H1 (cell line): Measurements from ENCODE around the gene CCDC9B. TPM values are rescaled to one million over a fixed set of nuclear protein-coding genes. Genes with fewer than 3 reads are reported as not detected.

Experiments used
- CTCF ChIA-PET: fragments of 300-600 bp; sonication (Branson Sonifier 250); formaldehyde crosslinking; loops from one replicate; lab custom pipeline; 2021; ENCODE audit not compliant: partially characterized antibody; lab: Charles Lee
- POLR2A ChIA-PET: fragments of 300-600 bp; sonication (Branson Sonifier 250); formaldehyde crosslinking; loops from one replicate; lab custom pipeline; 2021; ENCODE audit warnings: inconsistent platforms; ENCODE audit not compliant: partially characterized antibody; lab: Charles Lee
- DNase-seq, 2 experiments: peaks; one replicate each; pipeline versions ENCODE4 v3.0.0 to v3.0.0-alpha.2; 2010 to 2022; ENCODE audit warnings: low spot score in 2 of 2, low read depth in 1 of 2, mixed read lengths in 1 of 2
- FAIRE-seq: peaks from 2 replicates; lab custom pipeline; 2011; peaks lifted over from hg19 to GRCh38; lab: Jason Lieb, UNC
- H2AFZ ChIP-seq: 2 replicates; pipeline ENCODE4 v1.8.1; 2012; ENCODE audit warnings: low read length, inconsistent platforms
- H2AK5ac ChIP-seq: 2 replicates; pipeline ENCODE4 v1.6.1; 2013; ENCODE audit warnings: low read depth, low read length
- H2BK120ac ChIP-seq: replicated peaks from 2 replicates; pipeline ENCODE3; 2013; ENCODE audit warnings: low read depth, low read length, inconsistent platforms
- H2BK12ac ChIP-seq: 2 replicates; pipeline ENCODE4 v1.6.1; 2013; ENCODE audit warnings: low read depth, low read length
- H2BK15ac ChIP-seq: 2 replicates; pipeline ENCODE4 v1.6.1; 2013; ENCODE audit warnings: low read length
- H2BK20ac ChIP-seq: 2 replicates; pipeline ENCODE4 v1.6.1; 2013; ENCODE audit warnings: low read length
- H2BK5ac ChIP-seq: 2 replicates; pipeline ENCODE4 v1.6.1; 2013; ENCODE audit warnings: low read depth, low read length
- H3K14ac ChIP-seq: 2 replicates; pipeline ENCODE4 v1.6.1; 2013; ENCODE audit warnings: inconsistent platforms; ENCODE audit not compliant: insufficient read length
- H3K18ac ChIP-seq: 2 replicates; pipeline ENCODE4 v1.6.1; 2013; ENCODE audit warnings: low read length; ENCODE audit errors: extremely low read depth
- H3K23ac ChIP-seq: 2 replicates; pipeline ENCODE4 v1.6.1; 2013; ENCODE audit warnings: inconsistent platforms; ENCODE audit not compliant: insufficient read length
- H3K23me2 ChIP-seq: 2 replicates; pipeline ENCODE4 v1.6.1; 2013; ENCODE audit warnings: low read depth, low read length
- H3K27ac ChIP-seq: 2 replicates; pipeline ENCODE4 v1.6.1; 2011; ENCODE audit warnings: low read depth, low read length, inconsistent platforms
- H3K27me3 ChIP-seq, 4 experiments: replicated peaks in 1 of 4; 1 replicate in 1 of 4; 2 replicates in 3 of 4; pipeline versions ENCODE4 v1.6.1 to v1.8.1; 2011 to 2013; ENCODE audit warnings: low read length in 3 of 4, mild to moderate bottlenecking in 3 of 4, inconsistent platforms in 2 of 4, mixed read lengths in 2 of 4, moderate library complexity in 1 of 4; ENCODE audit not compliant: control insufficient read depth in 3 of 4, insufficient read depth in 3 of 4; ENCODE audit errors: extremely low read depth in 1 of 4
- H3K36me3 ChIP-seq, 4 experiments: 2 replicates each; pipeline versions ENCODE4 v1.6.1 to v1.8.1; 2011 to 2013; ENCODE audit warnings: mild to moderate bottlenecking in 4 of 4, low read length in 3 of 4, moderate library complexity in 2 of 4, control low read depth in 1 of 4, inconsistent platforms in 1 of 4; ENCODE audit not compliant: insufficient read depth in 4 of 4, control insufficient read depth in 2 of 4
- H3K4ac ChIP-seq: replicated peaks from 2 replicates; pipeline ENCODE3; 2013; ENCODE audit warnings: low read length, low read depth, mixed read lengths, inconsistent platforms; ENCODE audit not compliant: insufficient read length
- H3K4me1 ChIP-seq, 4 experiments: replicated peaks in 1 of 4; 1 replicate in 1 of 4; 2 replicates in 3 of 4; pipeline versions ENCODE4 v1.6.1 to v1.8.1; 2011 to 2013; ENCODE audit warnings: low read length in 3 of 4, inconsistent platforms in 2 of 4, mixed read lengths in 1 of 4; ENCODE audit not compliant: insufficient read depth in 4 of 4, control insufficient read depth in 3 of 4
- H3K4me2 ChIP-seq, 2 experiments: 2 replicates each; pipeline versions ENCODE4 v1.6.1 to v1.8.1; 2011 to 2013; ENCODE audit warnings: low read depth in 2 of 2, low read length in 2 of 2, control low read depth in 1 of 2, inconsistent platforms in 1 of 2, mild to moderate bottlenecking in 1 of 2; ENCODE audit not compliant: insufficient read depth in 1 of 2
- H3K4me3 ChIP-seq, 4 experiments: fragments of 200-600, 300-600 bp in 1 of 4; sonication (generic), shearing (Covaris generic), sonication (Bioruptor Twin) in 1 of 4; 2 replicates each; pipeline versions ENCODE4 v1.5.1 to v1.8.1; 2011 to 2016; ENCODE audit warnings: low read length in 4 of 4, low read depth in 3 of 4, control low read depth in 2 of 4, inconsistent platforms in 2 of 4, mild to moderate bottlenecking in 2 of 4, mixed read lengths in 1 of 4, moderate library complexity in 1 of 4; ENCODE audit not compliant: insufficient read depth in 2 of 4; ENCODE audit errors: extremely low read depth in 1 of 4
- H3K56ac ChIP-seq: replicated peaks from 2 replicates; pipeline ENCODE3; 2013; ENCODE audit warnings: low read depth, mild to moderate bottlenecking, mixed read lengths, low read length, inconsistent platforms; ENCODE audit not compliant: insufficient read length
- H3K79me1 ChIP-seq: 2 replicates; pipeline ENCODE4 v1.6.1; 2013; ENCODE audit warnings: low read depth, low read length, control low read depth
- H3K79me2 ChIP-seq, 2 experiments: 2 replicates each; pipeline versions ENCODE4 v1.6.1 to v1.8.1; 2012 to 2013; ENCODE audit warnings: low read length in 2 of 2, mild to moderate bottlenecking in 2 of 2, inconsistent platforms in 1 of 2; ENCODE audit not compliant: insufficient read depth in 2 of 2, control insufficient read depth in 1 of 2
- H3K9ac ChIP-seq, 4 experiments: replicated peaks in 1 of 4; 1 replicate in 1 of 4; 2 replicates in 3 of 4; pipeline versions ENCODE4 v1.6.1 to v1.8.1; 2011 to 2013; ENCODE audit warnings: low read depth in 3 of 4, low read length in 3 of 4, control low read depth in 2 of 4, mild to moderate bottlenecking in 2 of 4, moderate library complexity in 2 of 4, inconsistent platforms in 1 of 4; ENCODE audit errors: extremely low read depth in 1 of 4
- H3K9me3 ChIP-seq, 2 experiments: 2 replicates each; pipeline versions ENCODE4 v1.6.1 to v1.8.1; 2012 to 2013; ENCODE audit warnings: mild to moderate bottlenecking in 2 of 2, moderate library complexity in 2 of 2, control low read depth in 1 of 2, inconsistent platforms in 1 of 2, low read depth in 1 of 2, low read length in 1 of 2, mixed read lengths in 1 of 2; ENCODE audit not compliant: insufficient read depth in 2 of 2
- H4K20me1 ChIP-seq, 2 experiments: replicated peaks in 1 of 2; 2 replicates each; pipeline versions ENCODE3 to v1.8.1; 2011 to 2013; ENCODE audit warnings: inconsistent platforms in 2 of 2, low read length in 2 of 2, mild to moderate bottlenecking in 1 of 2; ENCODE audit not compliant: insufficient read depth in 2 of 2, control insufficient read depth in 1 of 2
- H4K5ac ChIP-seq: 2 replicates; pipeline ENCODE4 v1.6.1; 2013; ENCODE audit warnings: low read length, low read depth, mixed read lengths, inconsistent platforms; ENCODE audit not compliant: insufficient read length
- H4K8ac ChIP-seq: 2 replicates; pipeline ENCODE4 v1.8.0; 2013; ENCODE audit warnings: mild to moderate bottlenecking, moderate library complexity, low read length, inconsistent platforms; ENCODE audit not compliant: insufficient read depth; ENCODE audit errors: extremely low read depth
- H4K91ac ChIP-seq: replicated peaks from 2 replicates; pipeline ENCODE3; 2013; ENCODE audit warnings: low read length, mixed read lengths, inconsistent platforms; ENCODE audit not compliant: insufficient read length
- ASH2L ChIP-seq: fragments of 200-600, 300-600 bp; sonication (generic); IDR thresholded peaks from one replicate; pipeline ENCODE4 v1.7.1; 2017; ENCODE audit warnings: low read length
- CEBPB ChIP-seq: IDR thresholded peaks from 2 replicates; pipeline ENCODE4 v1.6.1; 2012; ENCODE audit warnings: low read depth, low read length
- CREB1 ChIP-seq: IDR thresholded peaks from 2 replicates; pipeline ENCODE4 v1.6.1; 2012; ENCODE audit warnings: inconsistent platforms
- KDM4A ChIP-seq: IDR thresholded peaks from one replicate; pipeline ENCODE4 v1.7.1; 2012; ENCODE audit warnings: low read depth, mild to moderate bottlenecking, moderate library complexity, low read length, inconsistent platforms; ENCODE audit not compliant: severe bottlenecking
- NRF1 ChIP-seq: IDR thresholded peaks from 2 replicates; pipeline ENCODE4 v1.6.1; 2011; ENCODE audit warnings: mild to moderate bottlenecking, low read depth, low read length, improper control_type of control experiment
- RFX5 ChIP-seq: IDR thresholded peaks from 2 replicates; pipeline ENCODE4 v1.6.1; 2011; ENCODE audit warnings: low read depth, low read length, improper control_type of control experiment, borderline replicate concordance
- RXRA ChIP-seq: IDR thresholded peaks from 2 replicates; pipeline ENCODE4 v1.6.1; 2011; ENCODE audit warnings: low read depth, mild to moderate bottlenecking, low read length, moderate library complexity; ENCODE audit not compliant: insufficient read depth
- SIN3A ChIP-seq, 2 experiments: IDR thresholded peaks in 1 of 2; conservative IDR thresholded peaks in 1 of 2; 2 replicates each; pipeline ENCODE4 v1.6.1; 2011 to 2012; ENCODE audit warnings: low read length in 2 of 2, improper control_type of control experiment in 1 of 2, low read depth in 1 of 2, mild to moderate bottlenecking in 1 of 2
- SIRT6 ChIP-seq: IDR thresholded peaks from one replicate; pipeline ENCODE4 v1.7.1; 2012; ENCODE audit warnings: low read length, inconsistent platforms
- TAF7 ChIP-seq: optimal IDR thresholded peaks from 2 replicates; pipeline ENCODE3; 2011; ENCODE audit warnings: low read depth, mild to moderate bottlenecking, inconsistent platforms, low read length, moderate library complexity, borderline replicate concordance
- WGBS, 2 experiments: shearing (Covaris generic) in 1 of 2; methylation state at CpG; one replicate each; pipeline versions ENCODE4 v1.1.6 to v1.1.7; 2013 to 2015; ENCODE audit warnings: low lambda C conversion rate in 2 of 2, mixed read lengths in 2 of 2, inconsistent platforms in 1 of 2, low coverage in 1 of 2, missing lambda C conversion rate in 1 of 2; ENCODE audit not compliant: insufficient replicate concordance in 2 of 2, insufficient coverage in 1 of 2, insufficient read length in 1 of 2; ENCODE audit errors: extremely low coverage in 1 of 2, missing lambda C conversion rate in 1 of 2; 5-methylcytosine and 5-hydroxymethylcytosine counted together
- polyA plus RNA-seq, 7 experiments: library from polyadenylated mRNA; depleted of rRNA in 3 of 7; stranded (reverse) in 5 of 7; unstranded in 2 of 7; fragments of >200 nt in 5 of 7; fragments of 200-250 nt in 2 of 7; gene quantifications; 1 replicate in 5 of 7; 2 replicates in 1 of 7; 4 replicates in 1 of 7; pipeline versions ENCODE4 v1.2.1 to v1.2.3, GENCODE V29; 2011 to 2013; ENCODE audit warnings: missing spikeins in 2 of 7, mixed read lengths in 2 of 7
- total RNA-seq: library from RNA; stranded (reverse); fragmentation: NEBNext Ultra II Directional; extraction: Animal tissue kit (Norgen Biotek cat#: 25700); gene quantifications from 2 replicates; pipeline ENCODE4 v1.2.1, GENCODE V29; 2021

CCDC9B gene
- total and polyA plus RNA-seq, 2 of the 8 experiments (the other 6 are each of a cell fraction or from before 2014, with no cell fraction given), result 0.45 to 0.78 TPM

DNA sequence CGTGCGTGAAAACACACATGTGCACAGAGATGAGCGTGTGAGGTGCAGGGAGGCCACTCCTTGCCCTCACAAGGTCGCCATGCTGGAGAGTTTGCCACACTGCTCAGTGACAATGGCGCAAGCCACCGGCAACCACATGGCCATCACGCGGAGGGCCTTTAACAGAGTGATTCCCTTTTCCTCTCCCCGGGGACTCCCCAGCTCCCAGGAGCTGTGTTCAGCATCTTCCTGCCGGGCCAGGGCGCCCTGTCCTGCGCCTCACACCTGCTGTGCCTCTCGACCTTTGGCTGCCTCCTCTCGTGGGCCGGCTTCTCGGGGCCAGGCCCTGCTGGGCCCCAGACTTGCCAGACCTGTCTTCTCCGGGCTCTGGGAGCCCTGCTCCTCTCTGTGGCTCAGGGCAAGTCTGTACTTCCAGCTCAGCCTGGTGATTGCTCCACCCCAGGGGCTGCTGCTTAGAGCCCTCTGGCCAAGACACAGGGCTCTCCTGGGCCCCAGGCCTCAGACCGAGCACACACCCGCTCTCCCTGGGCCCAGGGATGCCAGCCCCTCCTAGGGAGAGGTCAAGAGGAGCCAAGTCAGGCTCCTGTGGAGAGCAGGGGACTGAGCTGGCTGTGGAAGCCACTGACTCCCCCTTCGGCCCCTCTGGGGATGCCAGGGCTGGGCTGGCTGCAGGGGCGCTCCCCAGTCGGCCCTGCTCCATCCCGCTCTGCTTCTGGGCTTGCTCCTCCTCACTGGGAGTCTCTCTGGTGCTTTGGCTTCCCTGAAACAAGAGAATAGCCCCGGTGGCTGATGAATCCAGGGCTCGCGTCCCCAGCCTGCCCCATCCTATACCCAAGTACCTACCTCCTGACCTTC is 5.6 kb downstream of the CCDC9B start:
- H3K36me3 ChIP-seq, result no peaks in the 10 kb centered on the region; a peak in 1 of 8 replicates
- H3K27ac ChIP-seq, result no peak overlapping the region
- no peaks in the 10 kb centered on the region for H4K20me1 ChIP-seq
- H3K79me2 ChIP-seq, result no peaks in the 10 kb centered on the region
- peaks cover 0 to 4% (median under 1%) of the 10 kb centered on the region in 4 experiments; a peak in 1 of 7 replicates for H3K27me3 ChIP-seq
- no peak overlapping the region for H3K23ac ChIP-seq
- H2BK120ac ChIP-seq, result no peak overlapping the region
- H4K91ac ChIP-seq, result peak overlapping the region; percentile 41
- H3K4ac ChIP-seq, result no peak overlapping the region
- H4K5ac ChIP-seq, result no peak overlapping the region
- FAIRE-seq (no peak), DNase-seq (peak in 1 of 2 experiments; percentile 55)
- H3K18ac ChIP-seq, result peak overlapping the region; percentile 24
- no peak overlapping the region; the same call in 1 of the 2 replicates for H4K8ac ChIP-seq
- H2AFZ ChIP-seq, result no peak overlapping the region
- H3K4me1 ChIP-seq, result peaks cover 0 to 37% (median 19%) of the 10 kb centered on the region in 4 experiments; a peak in 6 of 7 replicates
- no peak overlapping the region for H3K4me3 ChIP-seq
- no peak overlapping the region for H3K14ac ChIP-seq
- POLR2A ChIA-PET, result interaction anchor here (1.1 to 8.1 kb wide), 7 partner anchors 8 to 60 kb away, joined by 3 to 66 read pairs (median 4); partner anchors contain the start of genes INAFM2 and KNSTRN
- H2AK5ac ChIP-seq, result no peak overlapping the region
- no peak overlapping the region for H3K56ac ChIP-seq
- WGBS, 2 experiments, result 86% methylated on average over 21 of the region's 26 CpGs; no CpG with 5 or more reads in 1 of the 2 experiments
- H2BK15ac ChIP-seq, result peak overlapping the region; percentile 97
- H3K23me2 ChIP-seq, result no peaks in the 10 kb centered on the region; the same call in 1 of the 2 replicates
- H3K9me3 ChIP-seq, result no peaks in the 10 kb centered on the region
- H3K4me2 ChIP-seq, result no peak overlapping the region
- CTCF ChIA-PET, result interaction anchor here (0.5 to 27.4 kb wide), 17 partner anchors 8 to 543 kb away, joined by 3 to 584 read pairs (median 34); partner anchors contain the start of genes ANKRD63, BMF, DISP2 and INAFM2
- peak overlapping the region; percentile 96; the same call in 1 of the 2 replicates for H2BK12ac ChIP-seq
- no peaks in the 10 kb centered on the region for H3K79me1 ChIP-seq
- H3K9ac ChIP-seq, result no peak overlapping the region
- TF ChIP-seq SIN3A (conservative IDR thresholded peaks at IDR 0.05 in 1 of 2, IDR thresholded peaks at IDR 0.05 in 1 of 2; ENCODE audit: low read depth in 1 of 2, low read length in 2 of 2) (no peak), TAF7 (no peak), KDM4A (no peak), NRF1 (no peak), CREB1 (no peak), ASH2L (no peak), RXRA (no peak), SIRT6 (no peak), CEBPB (no peak), RFX5 (no peak)
- TF ChIP-seq, all 59 proteins: peak for 0
- peak overlapping the region; percentile 44; the same call in 1 of the 2 replicates for H2BK5ac ChIP-seq
- H2BK20ac ChIP-seq, result 0 out of 2 replicates have a peak overlapping the region, but pooled peaks have one; percentile 61
